ENCODE results near the gene PPP1R1A. TPM values are rescaled to one million over a fixed set of nuclear protein-coding genes. Genes with fewer than 3 reads are reported as not detected.

Gene PPP1R1A
- total RNA-seq, 1 donor from 2014 or later, result 2.3 TPM

GRCh38 chr12:54595471-54595870, 7.0 kb upstream of the PPP1R1A start:
- no peak overlapping the region for H2AFZ ChIP-seq (replicated peaks)
- peaks cover 44% of the 10 kb centered on the region for H3K27me3 ChIP-seq
- H4K20me1 ChIP-seq (ENCODE audit: low read depth), result no peaks in the 10 kb centered on the region
- DNase-seq (ENCODE audit: low spot score), result no peak
- no peak overlapping the region for H3K4me3 ChIP-seq
- peaks cover 3% of the 10 kb centered on the region for H3K4me1 ChIP-seq
- H3K36me3 ChIP-seq, result no peaks in the 10 kb centered on the region
- no peaks in the 10 kb centered on the region for H3K9me3 Mint-ChIP-seq
- H3K4me2 ChIP-seq, result no peak overlapping the region
- no peaks in the 10 kb centered on the region for H3K9me3 ChIP-seq (ENCODE audit: low read depth)
- no peaks in the 10 kb centered on the region for H3F3A ChIP-seq (ENCODE audit: low read depth)
- H3K9ac ChIP-seq, result no peak overlapping the region
- no peaks in the 10 kb centered on the region for H3K79me2 ChIP-seq (ENCODE audit: low read depth)
- H3K4me1 Mint-ChIP-seq, result peaks cover 28% of the 10 kb centered on the region
- no peak overlapping the region for H3K27ac Mint-ChIP-seq
- peaks cover 10% of the 10 kb centered on the region for H3K27me3 Mint-ChIP-seq (ENCODE audit: insufficient read depth, low read depth)
- H3K36me3 Mint-ChIP-seq, result no peaks in the 10 kb centered on the region
- TF ChIP-seq EZH2phosphoT487 (IDR thresholded peaks at IDR 0.05) (no peak), EZH2 (IDR thresholded peaks at IDR 0.05) (no peak), CTCF (IDR thresholded peaks at IDR 0.05) (no peak)
- no peak overlapping the region for H3K4me3 Mint-ChIP-seq
- no peak overlapping the region for H3K27ac ChIP-seq

- peaks cover 26% of the 10 kb centered on the region for H3K27me3 Mint-ChIP-seq (ENCODE audit: insufficient read depth, low read depth)
- Histone ChIP-seq H4K20me1 (ENCODE audit: low read depth) (no peaks in the 10 kb centered on the region), H3K27me3 (peaks cover 55% of the 10 kb centered on the region), H3K27ac (no peak overlapping the region), H3K4me1 (peaks cover 13% of the 10 kb centered on the region), H3K79me2 (ENCODE audit: low read depth) (no peaks in the 10 kb centered on the region), H2AFZ (replicated peaks) (no peak overlapping the region), H3K36me3 (no peaks in the 10 kb centered on the region), H3K4me2 (no peak overlapping the region), H3K9me3 (ENCODE audit: low read depth) (no peaks in the 10 kb centered on the region), H3F3A (ENCODE audit: low read depth) (peaks cover 7% of the 10 kb centered on the region), H3K4me3 (no peak overlapping the region), H3K9ac (no peak overlapping the region)
- no peak overlapping the region for H3K4me3 Mint-ChIP-seq
- peaks cover 45% of the 10 kb centered on the region for H3K4me1 Mint-ChIP-seq
- no peak overlapping the region for H3K27ac Mint-ChIP-seq
- TF ChIP-seq EZH2 (IDR thresholded peaks at IDR 0.05) (no peak), EZH2phosphoT487 (IDR thresholded peaks at IDR 0.05) (no peak), CTCF (IDR thresholded peaks at IDR 0.05) (no peak)
- no peaks in the 10 kb centered on the region for H3K9me3 Mint-ChIP-seq
- no peaks in the 10 kb centered on the region for H3K36me3 Mint-ChIP-seq
- DNase-seq (ENCODE audit: low spot score), result no peak
These were observed 5.3 kb upstream of the PPP1R1A start for GRCh38 chr12:54593725-54594124.

GRCh38 chr12:54593135-54593534, 4.7 kb upstream of the PPP1R1A start:
- H2AFZ ChIP-seq (replicated peaks), result no peak overlapping the region
- Mint-ChIP-seq H3K9me3 (no peaks in the 10 kb centered on the region), H3K4me3 (no peak overlapping the region), H3K36me3 (no peaks in the 10 kb centered on the region), H3K27ac (no peak overlapping the region), H3K4me1 (peaks cover 46% of the 10 kb centered on the region), H3K27me3 (ENCODE audit: insufficient read depth, low read depth) (peaks cover 26% of the 10 kb centered on the region)
- no peak overlapping the region for H3K4me2 ChIP-seq
- H3K27me3 ChIP-seq, result peaks cover 55% of the 10 kb centered on the region
- no peak overlapping the region for H3K4me3 ChIP-seq
- peaks cover 14% of the 10 kb centered on the region for H3K4me1 ChIP-seq
- no peaks in the 10 kb centered on the region for H3K9me3 ChIP-seq (ENCODE audit: low read depth)
- H3K79me2 ChIP-seq (ENCODE audit: low read depth), result no peaks in the 10 kb centered on the region
- DNase-seq (ENCODE audit: low spot score), result no peak
- H3K9ac ChIP-seq, result no peak overlapping the region
- H3K36me3 ChIP-seq, result no peaks in the 10 kb centered on the region
- H3F3A ChIP-seq (ENCODE audit: low read depth), result peaks cover 7% of the 10 kb centered on the region
- H3K27ac ChIP-seq, result no peak overlapping the region
- no peaks in the 10 kb centered on the region for H4K20me1 ChIP-seq (ENCODE audit: low read depth)
- TF ChIP-seq CTCF (IDR thresholded peaks at IDR 0.05) (no peak), EZH2phosphoT487 (IDR thresholded peaks at IDR 0.05) (no peak), EZH2 (IDR thresholded peaks at IDR 0.05) (no peak)

All from neural progenitor cell (in vitro differentiated cells).